H1 (cell line): ENCODE measurements around the gene CLDN3. TPM values are rescaled to one million over a fixed set of nuclear protein-coding genes. Genes with fewer than 3 reads are reported as not detected.

Experiments used
- CTCF ChIA-PET: fragments of 300-600 bp; sonication (Branson Sonifier 250); formaldehyde crosslinking; loops from one replicate; lab custom pipeline; 2021; ENCODE audit not compliant: partially characterized antibody; lab: Charles Lee
- POLR2A ChIA-PET: fragments of 300-600 bp; sonication (Branson Sonifier 250); formaldehyde crosslinking; loops from one replicate; lab custom pipeline; 2021; ENCODE audit warnings: inconsistent platforms; ENCODE audit not compliant: partially characterized antibody; lab: Charles Lee
- DNase-seq, 2 experiments: peaks; one replicate each; pipeline versions ENCODE4 v3.0.0 to v3.0.0-alpha.2; 2010 to 2022; ENCODE audit warnings: low spot score in 2 of 2, low read depth in 1 of 2, mixed read lengths in 1 of 2
- FAIRE-seq: peaks from 2 replicates; lab custom pipeline; 2011; peaks lifted over from hg19 to GRCh38; lab: Jason Lieb, UNC
- H2AFZ ChIP-seq: 2 replicates; pipeline ENCODE4 v1.8.1; 2012; ENCODE audit warnings: low read length, inconsistent platforms
- H2AK5ac ChIP-seq: 2 replicates; pipeline ENCODE4 v1.6.1; 2013; ENCODE audit warnings: low read depth, low read length
- H2BK120ac ChIP-seq: replicated peaks from 2 replicates; pipeline ENCODE3; 2013; ENCODE audit warnings: low read depth, low read length, inconsistent platforms
- H2BK12ac ChIP-seq: 2 replicates; pipeline ENCODE4 v1.6.1; 2013; ENCODE audit warnings: low read depth, low read length
- H2BK15ac ChIP-seq: 2 replicates; pipeline ENCODE4 v1.6.1; 2013; ENCODE audit warnings: low read length
- H2BK20ac ChIP-seq: 2 replicates; pipeline ENCODE4 v1.6.1; 2013; ENCODE audit warnings: low read length
- H2BK5ac ChIP-seq: 2 replicates; pipeline ENCODE4 v1.6.1; 2013; ENCODE audit warnings: low read depth, low read length
- H3K14ac ChIP-seq: 2 replicates; pipeline ENCODE4 v1.6.1; 2013; ENCODE audit warnings: inconsistent platforms; ENCODE audit not compliant: insufficient read length
- H3K18ac ChIP-seq: 2 replicates; pipeline ENCODE4 v1.6.1; 2013; ENCODE audit warnings: low read length; ENCODE audit errors: extremely low read depth
- H3K23ac ChIP-seq: 2 replicates; pipeline ENCODE4 v1.6.1; 2013; ENCODE audit warnings: inconsistent platforms; ENCODE audit not compliant: insufficient read length
- H3K23me2 ChIP-seq: 2 replicates; pipeline ENCODE4 v1.6.1; 2013; ENCODE audit warnings: low read depth, low read length
- H3K27ac ChIP-seq: 2 replicates; pipeline ENCODE4 v1.6.1; 2011; ENCODE audit warnings: low read depth, low read length, inconsistent platforms
- H3K27me3 ChIP-seq, 4 experiments: replicated peaks in 1 of 4; 1 replicate in 1 of 4; 2 replicates in 3 of 4; pipeline versions ENCODE4 v1.6.1 to v1.8.1; 2011 to 2013; ENCODE audit warnings: low read length in 3 of 4, mild to moderate bottlenecking in 3 of 4, inconsistent platforms in 2 of 4, mixed read lengths in 2 of 4, moderate library complexity in 1 of 4; ENCODE audit not compliant: control insufficient read depth in 3 of 4, insufficient read depth in 3 of 4; ENCODE audit errors: extremely low read depth in 1 of 4
- H3K36me3 ChIP-seq, 4 experiments: 2 replicates each; pipeline versions ENCODE4 v1.6.1 to v1.8.1; 2011 to 2013; ENCODE audit warnings: mild to moderate bottlenecking in 4 of 4, low read length in 3 of 4, moderate library complexity in 2 of 4, control low read depth in 1 of 4, inconsistent platforms in 1 of 4; ENCODE audit not compliant: insufficient read depth in 4 of 4, control insufficient read depth in 2 of 4
- H3K4ac ChIP-seq: replicated peaks from 2 replicates; pipeline ENCODE3; 2013; ENCODE audit warnings: low read length, low read depth, mixed read lengths, inconsistent platforms; ENCODE audit not compliant: insufficient read length
- H3K4me1 ChIP-seq, 4 experiments: replicated peaks in 1 of 4; 1 replicate in 1 of 4; 2 replicates in 3 of 4; pipeline versions ENCODE4 v1.6.1 to v1.8.1; 2011 to 2013; ENCODE audit warnings: low read length in 3 of 4, inconsistent platforms in 2 of 4, mixed read lengths in 1 of 4; ENCODE audit not compliant: insufficient read depth in 4 of 4, control insufficient read depth in 3 of 4
- H3K4me2 ChIP-seq, 2 experiments: 2 replicates each; pipeline versions ENCODE4 v1.6.1 to v1.8.1; 2011 to 2013; ENCODE audit warnings: low read depth in 2 of 2, low read length in 2 of 2, control low read depth in 1 of 2, inconsistent platforms in 1 of 2, mild to moderate bottlenecking in 1 of 2; ENCODE audit not compliant: insufficient read depth in 1 of 2
- H3K4me3 ChIP-seq, 4 experiments: fragments of 200-600, 300-600 bp in 1 of 4; sonication (generic), shearing (Covaris generic), sonication (Bioruptor Twin) in 1 of 4; 2 replicates each; pipeline versions ENCODE4 v1.5.1 to v1.8.1; 2011 to 2016; ENCODE audit warnings: low read length in 4 of 4, low read depth in 3 of 4, control low read depth in 2 of 4, inconsistent platforms in 2 of 4, mild to moderate bottlenecking in 2 of 4, mixed read lengths in 1 of 4, moderate library complexity in 1 of 4; ENCODE audit not compliant: insufficient read depth in 2 of 4; ENCODE audit errors: extremely low read depth in 1 of 4
- H3K56ac ChIP-seq: replicated peaks from 2 replicates; pipeline ENCODE3; 2013; ENCODE audit warnings: low read depth, mild to moderate bottlenecking, mixed read lengths, low read length, inconsistent platforms; ENCODE audit not compliant: insufficient read length
- H3K79me1 ChIP-seq: 2 replicates; pipeline ENCODE4 v1.6.1; 2013; ENCODE audit warnings: low read depth, low read length, control low read depth
- H3K79me2 ChIP-seq, 2 experiments: 2 replicates each; pipeline versions ENCODE4 v1.6.1 to v1.8.1; 2012 to 2013; ENCODE audit warnings: low read length in 2 of 2, mild to moderate bottlenecking in 2 of 2, inconsistent platforms in 1 of 2; ENCODE audit not compliant: insufficient read depth in 2 of 2, control insufficient read depth in 1 of 2
- H3K9ac ChIP-seq, 4 experiments: replicated peaks in 1 of 4; 1 replicate in 1 of 4; 2 replicates in 3 of 4; pipeline versions ENCODE4 v1.6.1 to v1.8.1; 2011 to 2013; ENCODE audit warnings: low read depth in 3 of 4, low read length in 3 of 4, control low read depth in 2 of 4, mild to moderate bottlenecking in 2 of 4, moderate library complexity in 2 of 4, inconsistent platforms in 1 of 4; ENCODE audit errors: extremely low read depth in 1 of 4
- H3K9me3 ChIP-seq, 2 experiments: 2 replicates each; pipeline versions ENCODE4 v1.6.1 to v1.8.1; 2012 to 2013; ENCODE audit warnings: mild to moderate bottlenecking in 2 of 2, moderate library complexity in 2 of 2, control low read depth in 1 of 2, inconsistent platforms in 1 of 2, low read depth in 1 of 2, low read length in 1 of 2, mixed read lengths in 1 of 2; ENCODE audit not compliant: insufficient read depth in 2 of 2
- H4K20me1 ChIP-seq, 2 experiments: replicated peaks in 1 of 2; 2 replicates each; pipeline versions ENCODE3 to v1.8.1; 2011 to 2013; ENCODE audit warnings: inconsistent platforms in 2 of 2, low read length in 2 of 2, mild to moderate bottlenecking in 1 of 2; ENCODE audit not compliant: insufficient read depth in 2 of 2, control insufficient read depth in 1 of 2
- H4K5ac ChIP-seq: 2 replicates; pipeline ENCODE4 v1.6.1; 2013; ENCODE audit warnings: low read length, low read depth, mixed read lengths, inconsistent platforms; ENCODE audit not compliant: insufficient read length
- H4K8ac ChIP-seq: 2 replicates; pipeline ENCODE4 v1.8.0; 2013; ENCODE audit warnings: mild to moderate bottlenecking, moderate library complexity, low read length, inconsistent platforms; ENCODE audit not compliant: insufficient read depth; ENCODE audit errors: extremely low read depth
- H4K91ac ChIP-seq: replicated peaks from 2 replicates; pipeline ENCODE3; 2013; ENCODE audit warnings: low read length, mixed read lengths, inconsistent platforms; ENCODE audit not compliant: insufficient read length
- BCL11A ChIP-seq, 2 experiments: IDR thresholded peaks; one replicate each; pipeline ENCODE4 v1.6.1; 2011; ENCODE audit warnings: low read depth in 2 of 2, low read length in 2 of 2, mild to moderate bottlenecking in 2 of 2
- BRCA1 ChIP-seq: IDR thresholded peaks from 2 replicates; pipeline ENCODE4 v1.6.1; 2012; ENCODE audit warnings: low read depth, low read length, improper control_type of control experiment
- CBX5 ChIP-seq: fragments of 300-800, 300-1000 bp; sonication (generic); IDR thresholded peaks from 2 replicates; pipeline ENCODE4 v1.7.1; 2016; ENCODE audit warnings: antibody characterized with exemption, low read length, low read depth
- CHD1 ChIP-seq: IDR thresholded peaks from 2 replicates; pipeline ENCODE4 v1.6.1; 2012; ENCODE audit warnings: low read depth, low read length, improper control_type of control experiment
- CTBP2 ChIP-seq: IDR thresholded peaks from 2 replicates; pipeline ENCODE4 v1.7.0; 2011; ENCODE audit warnings: borderline replicate concordance, mild to moderate bottlenecking, moderate library complexity, mixed read lengths, low read length; ENCODE audit not compliant: insufficient read depth, insufficient read length
- KDM5A ChIP-seq: fragments of 200-600 bp; IDR thresholded peaks from 2 replicates; pipeline ENCODE4 v1.7.1; 2012; ENCODE audit warnings: mild to moderate bottlenecking, low read length, inconsistent platforms, mixed read lengths
- MAX ChIP-seq: IDR thresholded peaks from 2 replicates; pipeline ENCODE4 v1.6.1; 2012; ENCODE audit warnings: inconsistent platforms
- POLR2A ChIP-seq, 2 experiments: IDR thresholded peaks; 1 replicate in 1 of 2; 2 replicates in 1 of 2; pipeline ENCODE4 v1.6.1; 2011; ENCODE audit warnings: low read depth in 2 of 2, low read length in 2 of 2, mild to moderate bottlenecking in 2 of 2; ENCODE audit errors: control extremely low read depth in 1 of 2
- POLR2AphosphoS5 ChIP-seq: IDR thresholded peaks from 2 replicates; pipeline ENCODE4 v1.6.1; 2011; ENCODE audit warnings: low read depth, low read length
- RAD21 ChIP-seq, 2 experiments: IDR thresholded peaks in 1 of 2; conservative IDR thresholded peaks in 1 of 2; 2 replicates each; pipeline ENCODE4 v1.6.1; 2011; ENCODE audit warnings: low read depth in 2 of 2, low read length in 2 of 2, improper control_type of control experiment in 1 of 2, inconsistent platforms in 1 of 2, mild to moderate bottlenecking in 1 of 2, moderate library complexity in 1 of 2
- WGBS, 2 experiments: shearing (Covaris generic) in 1 of 2; methylation state at CpG; one replicate each; pipeline versions ENCODE4 v1.1.6 to v1.1.7; 2013 to 2015; ENCODE audit warnings: low lambda C conversion rate in 2 of 2, mixed read lengths in 2 of 2, inconsistent platforms in 1 of 2, low coverage in 1 of 2, missing lambda C conversion rate in 1 of 2; ENCODE audit not compliant: insufficient replicate concordance in 2 of 2, insufficient coverage in 1 of 2, insufficient read length in 1 of 2; ENCODE audit errors: extremely low coverage in 1 of 2, missing lambda C conversion rate in 1 of 2; 5-methylcytosine and 5-hydroxymethylcytosine counted together
- polyA plus RNA-seq, 7 experiments: library from polyadenylated mRNA; depleted of rRNA in 3 of 7; stranded (reverse) in 5 of 7; unstranded in 2 of 7; fragments of >200 nt in 5 of 7; fragments of 200-250 nt in 2 of 7; gene quantifications; 1 replicate in 5 of 7; 2 replicates in 1 of 7; 4 replicates in 1 of 7; pipeline versions ENCODE4 v1.2.1 to v1.2.3, GENCODE V29; 2011 to 2013; ENCODE audit warnings: missing spikeins in 2 of 7, mixed read lengths in 2 of 7
- total RNA-seq: library from RNA; stranded (reverse); fragmentation: NEBNext Ultra II Directional; extraction: Animal tissue kit (Norgen Biotek cat#: 25700); gene quantifications from 2 replicates; pipeline ENCODE4 v1.2.1, GENCODE V29; 2021

Gene CLDN3
- total and polyA plus RNA-seq, 2 of the 8 experiments (the other 6 are each of a cell fraction or from before 2014, with no cell fraction given) = 19.1 to 65.2 TPM

DNA sequence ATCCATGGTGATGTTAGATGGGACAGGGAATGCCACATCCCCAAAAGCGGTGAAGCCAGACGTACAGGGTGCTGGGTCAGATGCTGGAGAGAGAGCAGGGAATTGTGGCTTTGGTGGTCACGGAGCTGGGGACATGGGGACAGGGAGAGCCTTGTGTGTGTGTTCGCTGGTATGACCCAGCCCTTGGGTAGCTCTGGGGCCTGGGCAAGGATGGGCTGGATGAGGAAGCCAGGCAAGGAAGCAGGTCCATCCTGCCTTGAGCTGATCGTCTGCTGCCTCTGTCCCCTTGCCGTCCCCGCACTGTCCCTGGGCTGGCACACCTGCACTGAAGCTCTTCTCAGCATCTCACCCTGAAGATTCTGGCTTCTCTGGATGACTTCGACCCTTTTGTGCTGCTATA, 45.4 kb upstream of the CLDN3 start:
- FAIRE-seq = no peak
- CTCF ChIA-PET = interaction anchor here (0.7 to 5.2 kb wide), 17 partner anchors 11 to 391 kb away, joined by 3 to 23 read pairs (median 3); partner anchors contain the start of genes ABHD11 and CLDN4
- DNase-seq = no peak

More for the DNA sequence above, 45.4 kb upstream of the CLDN3 start:
- Histone ChIP-seq H2BK12ac (peak overlapping the region; percentile 30; the same call in 1 of the 2 replicates), H2BK20ac (0 out of 2 replicates have a peak overlapping the region, but pooled peaks have one; percentile 21), H3K9ac (no peak overlapping the region), H3K23me2 (0 out of 2 replicates have a peak, but pooled peaks cover 3% of the 10 kb centered on the region), H4K8ac (no peak overlapping the region), H3K36me3 (no peaks in the 10 kb centered on the region), H2BK120ac (no peak overlapping the region), H4K91ac (no peak overlapping the region), H3K4ac (no peak overlapping the region), H3K4me3 (no peak overlapping the region), H2BK15ac (no peak overlapping the region), H4K20me1 (no peaks in the 10 kb centered on the region), H3K4me1 (peaks cover 0 to 6% (median 3%) of the 10 kb centered on the region in 4 experiments; a peak in 5 of 7 replicates), H3K27ac (no peak overlapping the region), H3K9me3 (no peaks in the 10 kb centered on the region), H3K18ac (no peak overlapping the region), H3K4me2 (no peak overlapping the region), H3K79me2 (no peaks in the 10 kb centered on the region), H3K56ac (no peak overlapping the region), H3K23ac (no peak overlapping the region), H2BK5ac (no peak overlapping the region), H2AK5ac (no peak overlapping the region), H4K5ac (no peak overlapping the region), H2AFZ (no peak overlapping the region), H3K14ac (no peak overlapping the region), H3K79me1 (no peaks in the 10 kb centered on the region), H3K27me3 (no peaks in the 10 kb centered on the region)
- TF ChIP-seq CHD1 = no peak
- no peak for TF ChIP-seq POLR2AphosphoS5
- TF ChIP-seq MAX = no peak
- TF ChIP-seq KDM5A = no peak
- TF ChIP-seq RAD21 (IDR thresholded peaks at IDR 0.05 in 1 of 2, conservative IDR thresholded peaks at IDR 0.05 in 1 of 2; ENCODE audit: low read depth in 2 of 2, low read length in 2 of 2) = no peak
- no peak for TF ChIP-seq CBX5
- no peak for TF ChIP-seq BRCA1
- TF ChIP-seq CTBP2 = no peak
- no peak for TF ChIP-seq BCL11A (IDR thresholded peaks at IDR 0.05; ENCODE audit: low read depth in 2 of 2, low read length in 2 of 2)
- TF ChIP-seq POLR2A (IDR thresholded peaks at IDR 0.05; ENCODE audit: control extremely low read depth in 1 of 2, low read depth in 2 of 2, low read length in 2 of 2) = no peak
- POLR2A ChIA-PET = interaction anchor here (0.6 to 10.0 kb wide), 9 partner anchors 8 to 268 kb away, joined by 3 to 72 read pairs (median 3); partner anchors contain the start of gene CLDN4
- 90% methylated on average over 8 of the region's 8 CpGs; no CpG with 5 or more reads in 1 of the 2 experiments for WGBS, 2 experiments
